Peyer's patch (tissue), 4 donors: ENCODE data around the gene LCE6A.

ENCODE experiments used
- CTCF ChIP-seq, 6 experiments: fragments of 450-650 bp in 4 of 6; fragments of 200-600 bp in 2 of 6; sonication (generic) in 1 of 6; IDR thresholded peaks; one replicate each; pipeline ENCODE4 v1.5.1; 2017 to 2019; ENCODE audit warnings: antibody characterized with exemption in 6 of 6, mild to moderate bottlenecking in 3 of 6, moderate library complexity in 1 of 6
- POLR2A ChIP-seq, 2 donors: fragments of 450-650 bp; IDR thresholded peaks; one replicate each; pipeline ENCODE4 v1.5.1; 2017; ENCODE audit warnings: antibody characterized with exemption in 2 of 2, mild to moderate bottlenecking in 2 of 2, moderate library complexity in 2 of 2

- TF ChIP-seq CTCF (IDR thresholded peaks at IDR 0.05) (no peak), POLR2A (IDR thresholded peaks at IDR 0.05) (no peak)
Observed at GRCh38 chr1:152842556-152842955, at the start of gene LCE6A.
